Measurements from ENCODE around the gene RD3L. TPM values are rescaled to one million over a fixed set of nuclear protein-coding genes. Genes with fewer than 3 reads are reported as not detected.

RD3L gene
- total and polyA plus RNA-seq, 10 of the 15 experiments (the other 5 are each of a cell fraction or from before 2014, with no cell fraction given) = not detected

DNA sequence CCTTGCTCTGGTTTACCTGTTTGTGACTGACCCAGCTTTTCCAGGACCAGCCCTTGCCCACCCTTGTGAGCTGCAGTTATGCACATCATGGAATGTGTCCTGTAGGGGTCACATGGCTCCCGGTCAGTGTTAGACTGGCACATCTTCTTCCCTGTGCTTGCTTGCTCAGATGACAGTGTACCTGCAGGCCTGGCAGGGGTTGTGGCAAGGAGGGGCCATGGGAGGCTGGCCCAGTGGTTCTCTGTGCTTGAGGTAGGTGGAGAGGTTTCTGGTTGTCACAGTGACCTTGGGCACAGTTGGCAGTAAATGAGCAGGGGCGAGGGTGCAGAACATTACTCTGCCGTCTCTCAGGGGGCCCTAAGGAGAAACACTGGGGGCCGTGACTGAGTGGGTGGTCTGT, 27.6 kb upstream of the RD3L start:
- intact Hi-C loops (cut with micrococcal nuclease; ENCODE audit: unreplicated experiment) (no loop called here), in situ Hi-C loops (cut with MboI) (no loop called here)
- WGBS (ENCODE audit: insufficient coverage, insufficient replicate concordance, low lambda C conversion rate, missing lambda C conversion rate) = 14% methylated on average over 4 of the region's 4 CpGs
- SMC1A ChIA-PET (ENCODE audit: uncharacterized antibody, unreplicated experiment) = no interaction called here
- CTCF ChIA-PET = interaction anchor here (1.1 kb wide), 1 partner anchor 12 kb away, joined by 4 read pairs; no protein-coding TSS in a partner anchor
- H3K36me3 ChIP-seq (ENCODE audit: control insufficient read depth in 2 of 2, insufficient read depth in 2 of 2, low read length in 1 of 2) = no peaks in the 10 kb centered on the region
- no peaks in the 10 kb centered on the region for H3K4me1 ChIP-seq (ENCODE audit: control insufficient read depth, insufficient read depth, low read length)
- POLR2A ChIA-PET = no interaction called here
- no peaks in the 10 kb centered on the region for H3K9me3 ChIP-seq (replicated peaks; ENCODE audit: control insufficient read depth, insufficient read depth, low read length)
- no peaks in the 10 kb centered on the region; a peak in 1 of 4 replicates for H3K27me3 ChIP-seq (replicated peaks in 1 of 2; ENCODE audit: control insufficient read depth in 2 of 2, insufficient read depth in 2 of 2, low read length in 1 of 2)
- no peak overlapping the region for H3K27ac ChIP-seq (ENCODE audit: control insufficient read depth, insufficient read depth)
- H3K9ac ChIP-seq (ENCODE audit: control insufficient read depth, insufficient read depth, low read length) = no peak overlapping the region
- BruUV-seq (replicated peaks) = no TSS peak
- FAIRE-seq (no peak), DNase-seq (ENCODE audit: low read depth, low spot score) (no peak), ATAC-seq (no peak)
- H2AFZ ChIP-seq (ENCODE audit: control insufficient read depth, low read depth, low read length) = no peak overlapping the region
- TF ChIP-seq RCOR1 (conservative IDR thresholded peaks at IDR 0.05; ENCODE audit: low read depth, low read length) (no peak), ZBED1 (IDR thresholded peaks at IDR 0.05; ENCODE audit: borderline replicate concordance) (no peak), GATAD2B (conservative IDR thresholded peaks at IDR 0.05; ENCODE audit: low read depth) (no peak)
- TF ChIP-seq, protein P1, sequence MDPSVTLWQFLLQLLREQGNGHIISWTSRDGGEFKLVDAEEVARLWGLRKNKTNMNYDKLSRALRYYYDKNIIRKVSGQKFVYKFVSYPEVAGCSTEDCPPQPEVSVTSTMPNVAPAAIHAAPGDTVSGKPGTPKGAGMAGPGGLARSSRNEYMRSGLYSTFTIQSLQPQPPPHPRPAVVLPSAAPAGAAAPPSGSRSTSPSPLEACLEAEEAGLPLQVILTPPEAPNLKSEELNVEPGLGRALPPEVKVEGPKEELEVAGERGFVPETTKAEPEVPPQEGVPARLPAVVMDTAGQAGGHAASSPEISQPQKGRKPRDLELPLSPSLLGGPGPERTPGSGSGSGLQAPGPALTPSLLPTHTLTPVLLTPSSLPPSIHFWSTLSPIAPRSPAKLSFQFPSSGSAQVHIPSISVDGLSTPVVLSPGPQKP (IDR thresholded peaks at IDR 0.05; ENCODE audit: low read depth, low read length) = no peak
- no peaks in the 10 kb centered on the region for H4K20me1 ChIP-seq (ENCODE audit: control insufficient read depth, insufficient read depth)
- RAD21 ChIA-PET (ENCODE audit: unreplicated experiment) = no interaction called here
- no peak overlapping the region for H3K4me3 ChIP-seq
- no peak overlapping the region for H3K4me2 ChIP-seq (ENCODE audit: control insufficient read depth, insufficient read depth)
- no peaks in the 10 kb centered on the region for H3K79me2 ChIP-seq (ENCODE audit: control insufficient read depth, insufficient read depth, low read length)

DNA sequence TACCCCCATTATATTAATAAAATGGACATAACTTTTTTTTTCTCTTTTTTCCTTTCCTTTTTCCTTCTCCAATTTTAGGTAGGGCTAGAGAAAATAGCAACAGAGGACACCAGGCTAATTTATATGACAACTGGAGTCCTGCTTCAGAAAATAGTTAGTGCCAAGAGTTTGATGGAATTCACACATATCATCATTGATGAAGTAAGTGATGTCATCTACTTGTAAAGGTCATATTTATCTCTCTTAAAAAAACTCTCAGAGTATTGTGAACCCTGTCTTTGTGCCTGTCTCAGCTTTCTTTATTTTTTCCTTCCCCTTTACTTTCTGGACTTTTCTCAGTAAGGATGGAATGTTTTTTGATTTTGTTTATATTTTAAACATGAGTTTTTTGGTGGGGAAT, 24.3 kb upstream of the RD3L start:
- Histone ChIP-seq H3K4me1 (ENCODE audit: control insufficient read depth, insufficient read depth, low read length) (no peaks in the 10 kb centered on the region), H4K20me1 (ENCODE audit: control insufficient read depth, insufficient read depth) (no peaks in the 10 kb centered on the region), H3K27me3 (replicated peaks in 1 of 2; ENCODE audit: control insufficient read depth in 2 of 2, insufficient read depth in 2 of 2, low read length in 1 of 2) (no peaks in the 10 kb centered on the region; a peak in 2 of 4 replicates), H3K27ac (ENCODE audit: control insufficient read depth, insufficient read depth) (no peak overlapping the region), H3K4me3 (no peak overlapping the region), H3K36me3 (ENCODE audit: control insufficient read depth in 2 of 2, insufficient read depth in 2 of 2, low read length in 1 of 2) (no peaks in the 10 kb centered on the region), H2AFZ (ENCODE audit: control insufficient read depth, low read depth, low read length) (no peak overlapping the region), H3K9ac (ENCODE audit: control insufficient read depth, insufficient read depth, low read length) (no peak overlapping the region), H3K9me3 (replicated peaks; ENCODE audit: control insufficient read depth, insufficient read depth, low read length) (no peaks in the 10 kb centered on the region), H3K4me2 (ENCODE audit: control insufficient read depth, insufficient read depth) (no peak overlapping the region), H3K79me2 (ENCODE audit: control insufficient read depth, insufficient read depth, low read length) (no peaks in the 10 kb centered on the region)
- ChIA-PET POLR2A (no interaction called here), SMC1A (ENCODE audit: uncharacterized antibody, unreplicated experiment) (no interaction called here), RAD21 (ENCODE audit: unreplicated experiment) (no interaction called here), CTCF (interaction anchor here (1.3 kb wide), 1 partner anchor 158 kb away, joined by 3 read pairs; no protein-coding TSS in a partner anchor)
- intact Hi-C loops (cut with micrococcal nuclease; ENCODE audit: unreplicated experiment) (no loop called here), in situ Hi-C loops (cut with MboI) (no loop called here)
- TF ChIP-seq CBFB (IDR thresholded peaks at IDR 0.05; ENCODE audit: low read depth) = no peak
- TF ChIP-seq, protein P2, sequence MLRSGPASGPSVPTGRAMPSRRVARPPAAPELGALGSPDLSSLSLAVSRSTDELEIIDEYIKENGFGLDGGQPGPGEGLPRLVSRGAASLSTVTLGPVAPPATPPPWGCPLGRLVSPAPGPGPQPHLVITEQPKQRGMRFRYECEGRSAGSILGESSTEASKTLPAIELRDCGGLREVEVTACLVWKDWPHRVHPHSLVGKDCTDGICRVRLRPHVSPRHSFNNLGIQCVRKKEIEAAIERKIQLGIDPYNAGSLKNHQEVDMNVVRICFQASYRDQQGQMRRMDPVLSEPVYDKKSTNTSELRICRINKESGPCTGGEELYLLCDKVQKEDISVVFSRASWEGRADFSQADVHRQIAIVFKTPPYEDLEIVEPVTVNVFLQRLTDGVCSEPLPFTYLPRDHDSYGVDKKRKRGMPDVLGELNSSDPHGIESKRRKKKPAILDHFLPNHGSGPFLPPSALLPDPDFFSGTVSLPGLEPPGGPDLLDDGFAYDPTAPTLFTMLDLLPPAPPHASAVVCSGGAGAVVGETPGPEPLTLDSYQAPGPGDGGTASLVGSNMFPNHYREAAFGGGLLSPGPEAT (IDR thresholded peaks at IDR 0.05; ENCODE audit: low read depth) = no peak
- ATAC-seq (no peak), DNase-seq (ENCODE audit: low read depth, low spot score) (no peak), FAIRE-seq (no peak)
- BruUV-seq (replicated peaks) = no TSS peak
